GM21528 (cell line): ENCODE results near the gene BMP7.

Source experiments
- ATAC-seq: cut with Tn5 transposase; IDR thresholded peaks from one replicate; pipeline ENCODE4 v1.9.1; 2021; ENCODE audit warnings: mild to moderate bottlenecking, moderate library complexity; ENCODE audit not compliant: unreplicated experiment, low FRiP score

The BMP7 gene

DNA sequence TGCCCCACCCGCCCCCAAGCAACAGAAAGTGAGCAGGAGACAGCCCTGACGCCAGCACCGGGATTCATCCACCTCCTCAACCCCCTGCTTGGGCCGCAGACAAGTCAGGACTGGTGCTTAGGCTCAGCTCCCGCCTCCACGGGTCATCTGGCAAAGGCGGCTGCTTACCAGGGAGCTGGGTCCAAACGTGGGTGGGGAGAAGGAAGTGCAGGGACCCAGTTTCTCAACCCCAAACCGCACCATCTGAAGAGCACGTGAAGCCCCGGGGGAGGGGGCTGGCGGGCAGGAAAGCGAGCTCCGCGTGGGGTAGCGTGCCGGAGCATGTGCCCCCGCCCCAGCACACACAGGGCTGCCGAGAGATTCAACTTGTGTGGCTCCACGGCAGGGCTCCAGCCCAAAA, 87.2 kb downstream of the BMP7 start:
- ATAC-seq, result no peak

- no peak for ATAC-seq
Measured at GRCh38 chr20:57178582-57179111, 87.8 kb downstream of the BMP7 start.

GRCh38 chr20:57177636-57178280, 88.7 kb downstream of the BMP7 start:
- ATAC-seq, result no peak

- no peak for ATAC-seq
Measured at GRCh38 chr20:57176842-57177241, 89.6 kb downstream of the BMP7 start.

DNA sequence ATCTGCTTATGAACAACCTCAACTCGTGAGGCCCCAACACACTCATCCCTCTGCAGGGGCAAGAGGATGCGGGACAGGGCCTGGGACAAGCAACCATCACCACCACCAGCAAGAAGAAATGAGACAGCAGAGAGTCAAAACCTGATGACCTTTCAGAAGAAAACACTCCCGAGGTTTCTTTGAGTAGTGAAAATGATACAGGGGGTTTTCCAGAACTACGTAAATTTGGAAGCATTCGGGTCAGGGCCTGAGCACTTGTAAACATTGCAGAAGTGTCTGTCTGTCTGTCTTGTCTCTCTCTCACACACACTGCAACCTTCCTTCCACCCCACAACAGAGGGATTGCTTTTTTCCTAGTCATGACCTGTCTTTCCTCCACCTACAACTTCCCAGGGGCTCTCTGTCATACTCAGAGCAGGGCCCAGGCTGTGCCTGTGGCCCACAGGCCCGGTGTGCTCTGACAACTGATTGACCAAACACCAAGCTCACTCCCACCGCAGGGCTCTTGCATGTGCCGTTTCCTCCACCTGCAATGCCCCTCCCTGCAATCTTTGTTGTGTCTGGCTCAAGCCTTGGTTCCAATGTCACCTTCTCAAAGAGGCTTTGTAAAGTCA, 90.9 kb downstream of the BMP7 start:
- no peak for ATAC-seq

DNA sequence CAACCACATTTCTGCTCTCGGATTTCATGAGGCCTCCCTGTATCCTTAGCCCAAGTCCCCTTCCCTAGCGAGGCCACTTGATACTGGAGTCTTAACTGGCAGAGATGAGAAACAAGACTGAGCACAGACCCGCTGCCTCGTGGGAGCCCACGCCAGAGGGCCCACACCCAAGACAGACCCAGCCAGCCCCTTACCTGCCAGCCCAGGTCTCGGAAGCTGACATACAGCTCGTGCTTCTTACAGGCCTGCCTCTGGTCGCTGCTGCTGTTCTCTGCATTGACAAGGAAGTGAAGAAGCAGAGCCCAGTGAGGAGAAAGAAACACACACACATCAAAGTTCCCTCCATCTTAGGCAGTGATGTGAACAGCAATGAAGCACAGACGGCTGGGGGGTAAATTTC, 91.7 kb downstream of the BMP7 start:
- ATAC-seq, result no peak

DNA sequence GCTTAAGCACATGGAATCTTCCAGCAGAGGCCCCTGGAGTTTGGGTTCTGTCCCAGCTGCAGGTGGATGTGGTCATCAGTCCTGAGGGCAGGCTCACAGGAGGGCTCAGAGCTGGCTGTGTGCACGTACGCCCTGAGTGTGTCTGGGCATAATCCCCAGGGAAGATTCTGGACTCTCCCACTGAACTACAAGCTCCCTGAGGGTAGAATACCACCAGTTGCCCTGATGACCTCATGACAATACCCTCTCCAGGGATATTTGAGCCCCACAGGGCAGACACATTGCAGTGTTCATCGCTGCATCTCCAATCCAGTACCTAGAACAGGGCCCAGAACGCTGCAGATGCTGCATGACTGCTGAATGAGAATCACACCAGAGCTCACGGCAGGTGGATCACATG, 92.5 kb downstream of the BMP7 start:
- ATAC-seq, result no peak

DNA sequence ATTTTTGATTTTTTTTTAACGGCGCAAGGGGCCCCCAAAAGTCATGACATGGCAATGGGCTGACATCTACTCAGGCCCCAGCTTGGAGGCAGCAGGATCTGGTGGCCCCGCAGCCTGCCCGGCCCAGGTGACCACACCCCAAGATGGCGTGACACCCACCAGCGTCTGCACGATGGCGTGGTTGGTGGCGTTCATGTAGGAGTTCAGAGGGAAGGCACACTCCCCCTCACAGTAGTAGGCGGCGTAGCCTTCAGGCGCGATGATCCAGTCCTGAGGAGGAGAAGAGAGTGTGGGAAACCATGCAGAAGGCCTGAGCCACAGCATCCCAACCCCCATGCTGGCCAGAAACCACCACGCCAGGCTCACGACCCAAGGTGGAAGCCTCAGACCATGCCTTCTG, 93.4 kb downstream of the BMP7 start:
- no peak for ATAC-seq

GRCh38 chr20:57170343-57170742, 96.1 kb downstream of the BMP7 start:
- ATAC-seq, result no peak

- ATAC-seq, result no peak
Measured at GRCh38 chr20:57169162-57169561, 97.3 kb downstream of the BMP7 start.

DNA sequence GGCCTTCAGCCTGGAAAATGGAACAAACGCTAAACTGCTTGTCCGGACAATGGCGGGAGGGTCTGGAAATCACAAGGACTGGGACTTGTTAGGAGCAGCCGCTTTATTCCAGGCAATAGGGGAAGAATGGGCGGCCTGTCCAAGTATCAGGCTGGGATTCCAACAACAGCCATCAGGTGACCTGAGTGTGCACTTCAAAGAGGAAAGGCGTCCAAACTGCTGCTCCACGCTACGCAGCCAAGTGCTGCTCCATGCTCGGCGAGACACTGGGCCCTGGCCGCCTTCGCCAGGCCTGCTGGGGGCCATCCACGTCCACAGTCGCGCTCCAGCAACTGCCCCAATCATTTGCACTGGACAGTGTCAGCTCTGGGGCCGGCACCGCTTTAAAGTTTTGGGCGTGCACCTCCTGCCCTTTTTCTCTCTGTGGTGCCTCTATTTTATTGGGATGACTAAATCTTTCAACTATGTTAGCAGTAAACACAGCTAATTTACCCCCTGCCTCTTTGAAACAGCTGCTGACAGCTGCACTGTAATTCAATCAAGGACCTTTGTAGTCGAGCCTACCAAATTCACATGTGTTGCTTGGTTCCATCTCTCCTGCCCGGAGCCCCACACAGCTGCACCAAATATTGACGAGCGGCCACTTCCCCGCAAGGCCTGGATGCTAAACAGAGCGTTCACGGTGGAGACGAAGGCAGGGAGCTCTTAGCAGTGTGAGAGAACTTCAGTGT, 98.3 kb downstream of the BMP7 start:
- ATAC-seq, result no peak

- ATAC-seq, result no peak
Measured at GRCh38 chr20:57167292-57167655, 99.2 kb downstream of the BMP7 start.

GRCh38 chr20:57166568-57167291, 99.7 kb downstream of the BMP7 start:
- no peak for ATAC-seq

DNA sequence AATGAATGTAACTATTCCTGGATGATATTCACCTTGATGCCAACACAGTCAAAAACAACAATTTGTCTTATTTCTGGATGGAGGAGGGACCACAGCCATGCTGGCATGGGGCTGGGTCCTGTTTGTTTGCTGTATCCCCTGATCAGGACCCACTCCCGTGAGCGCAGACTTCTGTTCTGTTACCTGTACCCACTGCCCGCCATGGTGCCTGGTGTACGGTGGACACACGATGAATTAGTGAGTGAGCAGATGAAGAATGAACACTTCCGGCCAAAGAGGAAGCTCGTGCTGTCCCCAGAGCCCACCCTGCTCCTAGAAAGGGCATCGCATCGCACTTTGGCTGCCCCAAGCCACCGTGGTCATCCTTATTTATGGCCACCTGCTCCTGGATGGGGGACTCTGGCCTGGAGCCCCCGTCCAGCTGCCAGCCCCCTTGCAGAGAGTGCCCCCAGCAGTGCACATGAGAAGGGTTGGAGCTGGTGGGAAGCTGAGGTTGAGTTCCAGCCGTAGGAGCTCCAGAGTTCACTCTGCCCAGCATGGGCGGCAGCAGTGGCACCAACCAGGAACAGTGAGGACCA, 100.9 kb downstream of the BMP7 start:
- no peak for ATAC-seq

- ATAC-seq, result no peak
Measured at GRCh38 chr20:57164872-57165271, 101.6 kb downstream of the BMP7 start.

DNA sequence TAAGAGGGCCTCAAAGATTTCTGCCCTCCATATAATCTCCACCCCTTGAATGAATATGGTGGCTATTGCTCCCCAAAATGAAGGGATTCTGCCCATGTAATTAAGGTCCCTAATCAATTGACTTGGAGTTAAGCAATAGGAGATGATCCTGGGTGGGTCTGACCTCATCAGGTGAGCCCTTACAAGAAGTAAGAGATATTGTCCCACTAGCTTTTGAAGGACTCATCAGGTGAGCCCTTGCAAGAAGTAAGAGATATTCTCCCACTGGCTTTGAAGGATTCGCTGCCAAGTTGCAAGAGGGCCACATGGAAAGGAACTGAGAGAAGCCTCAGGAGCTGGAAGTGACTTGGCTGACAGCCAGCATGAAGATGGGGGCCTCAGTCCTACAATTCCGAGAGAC, 103.4 kb downstream of the BMP7 start:
- no peak for ATAC-seq

- ATAC-seq, result no peak
Measured at GRCh38 chr20:57162362-57162652, 104.1 kb downstream of the BMP7 start.

DNA sequence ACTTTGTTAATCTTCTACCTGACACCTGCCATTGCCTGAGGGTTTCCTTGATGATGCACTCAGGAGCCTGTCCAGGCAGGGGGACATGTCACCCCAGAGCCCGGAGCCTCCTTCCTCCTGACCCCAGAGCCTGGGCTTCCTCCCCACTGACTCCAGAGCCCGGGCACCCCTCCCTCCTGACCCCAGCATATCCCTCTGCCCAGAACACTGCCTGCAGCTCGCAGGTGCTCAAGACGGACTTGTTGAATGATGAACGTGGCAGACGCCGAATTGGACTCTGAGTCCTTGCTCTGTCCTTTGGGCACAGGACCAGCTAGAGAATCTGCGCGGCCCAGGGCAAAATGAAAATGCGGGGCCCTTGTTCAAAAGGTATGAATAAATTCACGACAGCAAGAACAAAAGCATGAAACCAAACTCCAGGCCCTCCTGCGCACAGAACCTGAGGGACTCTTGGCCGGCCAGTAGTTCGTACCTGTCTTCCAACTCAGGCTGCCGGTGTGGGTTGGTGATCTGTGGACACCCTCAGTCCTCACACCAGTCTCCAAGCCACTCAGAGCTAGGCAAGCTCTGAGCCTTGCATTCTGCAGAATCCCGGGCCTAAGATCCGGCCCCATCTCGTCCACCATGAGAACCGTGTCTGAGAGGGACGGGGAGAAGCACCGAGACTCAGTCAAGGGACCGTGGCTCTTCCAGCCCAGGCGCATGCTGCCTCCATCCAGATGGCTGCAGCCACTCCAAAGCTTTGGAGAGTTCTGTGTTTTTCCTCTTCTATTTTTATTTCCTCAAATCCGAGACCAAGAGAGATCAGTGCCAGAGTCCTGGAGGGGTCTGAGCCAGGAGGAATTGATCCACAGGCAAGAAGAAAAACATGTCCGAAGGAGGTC, 104.7 kb downstream of the BMP7 start:
- ATAC-seq, result no peak

DNA sequence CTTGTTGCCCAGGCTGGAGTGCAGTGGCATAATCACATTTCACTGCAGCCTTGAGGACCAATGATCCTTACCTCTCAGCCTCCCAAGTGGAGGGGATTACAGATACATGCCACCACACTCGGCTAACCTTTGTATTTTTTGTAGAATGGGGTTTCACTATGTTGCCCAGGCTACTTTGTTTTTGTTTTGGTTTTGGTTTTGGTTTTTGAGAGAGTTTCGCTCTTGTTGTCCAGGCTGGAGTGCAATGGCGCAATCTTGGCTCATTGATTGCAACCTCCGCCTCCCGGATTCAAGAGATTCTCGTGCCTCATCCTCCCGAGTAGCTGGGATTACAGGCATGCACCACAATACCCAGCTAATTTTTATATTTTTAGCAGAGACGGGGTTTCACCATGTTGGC, 105.5 kb downstream of the BMP7 start:
- no peak for ATAC-seq
